LoVo (cell line): Measurements from ENCODE around the gene SSC5D.
"Not testable (repeated sequence)": the region's sequence is repeated elsewhere in the genome, so short reads cannot be mapped to it uniquely, and the experiment has no call there.

Experiments
- DNase-seq: peaks from one replicate; pipeline ENCODE4 v3.0.0-alpha.2; 2016; ENCODE audit warnings: low spot score

SSC5D gene

GRCh38 chr19:55503502-55504251, 15.4 kb downstream of the SSC5D start:
- peak; percentile 73 for DNase-seq

DNA sequence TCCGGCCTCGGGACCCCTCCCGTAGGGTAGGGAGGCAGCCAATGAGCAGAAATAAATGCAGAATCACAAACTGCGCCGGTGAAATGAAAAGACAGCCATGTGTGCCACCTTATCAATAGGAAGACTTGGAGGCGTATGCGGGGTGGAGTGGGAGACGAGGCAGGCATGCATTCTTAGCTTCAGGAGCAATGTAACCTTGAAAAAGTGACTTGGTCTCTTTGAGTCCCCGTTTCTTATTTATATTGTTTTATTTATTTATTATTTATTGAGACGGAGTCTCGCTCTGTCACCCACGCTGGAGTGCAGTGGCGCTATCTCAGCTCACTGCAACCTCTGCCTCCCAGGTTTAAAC, 16.0 kb downstream of the SSC5D start:
- DNase-seq = no peak

- no peak for DNase-seq
Measured at GRCh38 chr19:55504981-55505380, 16.7 kb downstream of the SSC5D start.

DNA sequence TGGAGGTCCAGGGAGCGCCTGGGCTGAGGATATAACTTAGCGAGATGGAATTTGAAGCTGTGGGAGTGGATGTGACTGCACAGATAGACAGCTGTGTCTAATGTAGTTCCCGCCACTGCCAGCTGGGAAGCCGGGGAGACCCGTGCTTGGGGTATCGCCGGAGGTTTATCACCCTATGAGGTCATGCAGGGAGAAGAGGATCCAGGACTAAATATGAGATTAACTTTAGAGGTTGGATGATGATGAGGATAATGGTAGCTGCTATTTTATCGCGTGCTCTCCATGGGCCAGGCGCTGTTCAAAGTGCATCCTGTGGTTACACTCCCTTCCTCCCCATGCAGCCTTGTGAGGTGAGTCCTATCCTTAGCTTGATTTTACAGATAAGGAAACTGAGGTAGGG, 19.9 kb downstream of the SSC5D start:
- DNase-seq = no peak

- DNase-seq = peak; percentile 94
Measured at GRCh38 chr19:55516878-55517620, 28.8 kb downstream of the SSC5D start.

GRCh38 chr19:55519451-55520311, 31.4 kb downstream of the SSC5D start:
- peak; percentile 11 for DNase-seq

GRCh38 chr19:55520691-55521292, 32.6 kb downstream of the SSC5D start:
- DNase-seq = no peak

DNA sequence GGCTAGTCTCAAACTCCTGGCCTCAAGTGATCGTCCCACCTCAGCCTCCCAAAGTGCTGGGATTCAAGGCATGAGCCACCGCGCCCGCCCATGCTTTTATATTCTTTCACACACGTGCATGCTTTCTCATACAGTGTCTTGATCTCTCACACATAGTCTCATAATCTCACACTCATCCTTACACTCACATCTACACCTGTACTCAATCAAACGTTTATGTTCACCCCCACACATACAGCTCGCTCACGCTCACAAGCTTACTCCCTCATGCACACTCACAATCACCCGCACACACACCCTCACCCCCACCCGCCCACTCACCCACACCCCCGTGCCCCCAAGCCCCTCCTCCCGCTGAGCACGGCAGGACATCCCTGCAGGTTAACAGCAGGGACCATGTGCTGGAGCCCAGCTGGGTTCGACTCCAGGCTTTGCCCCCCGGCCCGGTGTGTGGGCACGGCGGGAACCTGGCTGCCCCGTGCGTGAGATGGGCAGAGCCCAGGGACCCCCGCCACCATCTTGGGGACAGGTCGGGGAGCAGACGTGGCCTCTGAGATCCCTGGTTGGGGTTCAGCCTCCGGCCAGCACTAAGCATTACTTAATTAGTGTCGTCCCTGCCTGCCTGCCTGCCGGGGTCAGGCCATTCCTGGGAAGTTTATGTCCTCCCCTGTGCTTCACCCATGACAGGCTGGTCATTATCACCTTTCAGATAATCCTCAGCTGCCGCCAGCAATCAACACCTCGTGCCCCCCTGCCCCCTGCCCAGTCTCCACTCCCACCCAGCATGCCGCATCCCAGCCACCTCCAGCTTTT, 37.3 kb downstream of the SSC5D start:
- DNase-seq = no peak

- DNase-seq = peak; percentile 51
Measured at GRCh38 chr19:55526216-55527196, 38.3 kb downstream of the SSC5D start.

DNA sequence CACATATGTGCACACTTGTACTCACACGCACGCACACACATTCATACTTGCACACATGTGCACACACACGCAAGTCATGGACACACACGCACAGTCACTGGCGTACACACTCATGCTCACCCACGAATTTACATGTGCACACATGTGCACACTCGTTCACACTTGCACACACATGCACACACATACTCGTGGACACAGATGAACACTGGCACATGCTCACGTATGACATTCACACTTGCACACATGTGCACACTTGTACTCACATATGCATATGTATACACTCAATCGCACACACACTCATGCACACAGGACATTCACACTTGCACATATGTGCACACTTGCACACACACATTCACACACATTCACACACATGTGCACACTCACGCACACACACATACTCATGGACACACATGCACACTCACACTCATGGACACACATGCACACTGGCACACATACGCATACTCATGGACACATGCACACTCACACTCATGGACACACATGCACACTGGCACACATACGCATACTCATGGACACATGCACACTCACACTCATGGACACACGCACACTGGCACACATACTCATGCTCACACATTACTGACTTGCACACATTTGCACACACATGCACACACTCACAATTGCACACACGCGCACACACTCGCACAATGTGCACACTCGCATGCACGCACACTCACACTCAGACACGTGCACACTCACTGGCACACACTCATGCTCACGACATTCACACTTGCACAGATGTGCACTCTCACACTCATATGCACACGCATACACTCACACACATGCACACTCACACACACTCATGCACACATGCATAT, 39.2 kb downstream of the SSC5D start:
- DNase-seq = no peak

DNA sequence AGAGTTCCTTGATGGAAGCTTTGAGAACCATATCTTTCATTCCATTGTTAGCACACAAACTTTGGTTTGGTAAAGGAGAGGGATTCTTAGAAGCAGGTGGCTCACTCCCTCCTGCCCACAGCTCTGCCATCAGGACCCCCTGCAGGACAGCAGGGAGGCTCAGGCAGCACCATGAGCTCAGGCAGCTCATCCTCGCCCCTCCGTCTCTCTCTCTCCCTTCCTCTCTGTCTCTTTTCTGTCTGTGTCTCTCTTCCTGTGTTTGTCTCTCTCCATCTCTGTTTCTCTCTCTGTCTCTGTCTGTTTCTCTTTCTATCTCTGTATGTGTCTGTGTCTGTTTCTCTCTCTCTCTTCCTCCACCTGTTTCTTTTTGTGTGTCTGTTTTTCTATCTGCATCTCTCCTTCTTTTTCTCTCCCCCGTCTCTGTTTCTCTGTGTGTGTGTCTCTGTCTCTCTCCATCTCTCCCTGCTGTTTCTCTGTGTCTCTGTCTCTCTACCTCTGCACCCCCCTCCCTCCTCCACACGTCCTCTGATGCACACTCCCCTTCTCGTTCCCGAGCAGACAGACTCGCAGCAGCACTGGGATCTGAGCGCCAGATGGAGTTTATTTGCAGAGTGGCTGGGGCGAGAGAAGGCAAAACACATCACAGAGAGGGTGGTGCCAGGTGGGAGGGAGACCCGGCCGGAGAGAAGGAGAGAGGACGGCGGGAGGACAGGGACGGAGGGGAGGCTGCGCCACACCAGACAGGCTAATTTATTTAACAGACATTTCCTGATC, 40.0 kb downstream of the SSC5D start:
- DNase-seq = no peak

DNA sequence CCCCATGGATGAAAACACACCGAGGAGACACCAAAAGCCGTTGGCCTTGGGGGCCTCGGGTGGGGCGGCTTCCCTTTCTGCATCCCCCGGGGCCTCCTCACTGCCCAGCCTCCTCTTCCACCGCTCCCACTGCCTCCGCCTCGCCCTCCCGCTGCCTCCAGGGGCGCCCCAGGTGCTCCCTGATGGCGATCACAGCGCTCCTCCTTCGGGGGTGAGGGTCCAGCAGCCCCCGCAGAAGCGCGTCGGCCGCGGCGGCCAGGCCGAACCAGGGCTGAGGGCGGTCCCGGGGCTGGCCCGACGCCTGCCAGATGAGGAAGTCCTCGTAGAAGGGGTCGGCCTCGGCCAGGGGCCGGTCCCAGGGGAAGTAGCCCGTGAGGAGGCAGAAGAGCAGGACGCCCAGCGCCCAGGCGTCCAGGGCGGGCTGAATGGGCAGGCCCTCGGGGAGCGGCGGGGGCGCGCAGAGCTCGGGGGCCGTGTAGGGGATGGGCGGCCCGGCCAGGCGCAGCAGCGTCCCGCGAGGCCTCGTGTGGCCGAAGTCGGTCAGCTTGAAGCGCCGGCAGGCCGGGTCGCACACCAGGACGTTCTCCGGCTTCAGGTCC, 41.5 kb downstream of the SSC5D start:
- DNase-seq = no peak

DNA sequence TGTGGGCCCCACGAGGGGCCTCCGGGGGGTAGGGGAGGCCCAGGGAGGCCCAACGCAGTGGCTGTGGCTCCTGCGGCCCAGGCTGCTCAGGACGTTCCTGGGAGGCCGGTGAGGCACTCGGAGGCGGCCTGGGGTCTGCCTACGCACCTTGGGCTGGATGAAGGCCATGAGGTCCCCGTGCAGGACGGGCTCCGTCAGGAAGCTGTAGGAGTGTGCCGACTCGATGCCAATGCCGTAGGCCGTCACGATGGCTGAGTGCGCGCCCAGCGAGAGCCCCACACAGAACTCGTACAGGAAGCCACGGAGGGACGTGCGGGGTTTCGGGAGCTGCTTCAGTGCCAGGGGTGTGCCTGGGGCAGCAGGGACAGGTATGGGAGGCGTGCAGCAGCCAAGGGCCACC, 42.8 kb downstream of the SSC5D start:
- DNase-seq = no peak

DNA sequence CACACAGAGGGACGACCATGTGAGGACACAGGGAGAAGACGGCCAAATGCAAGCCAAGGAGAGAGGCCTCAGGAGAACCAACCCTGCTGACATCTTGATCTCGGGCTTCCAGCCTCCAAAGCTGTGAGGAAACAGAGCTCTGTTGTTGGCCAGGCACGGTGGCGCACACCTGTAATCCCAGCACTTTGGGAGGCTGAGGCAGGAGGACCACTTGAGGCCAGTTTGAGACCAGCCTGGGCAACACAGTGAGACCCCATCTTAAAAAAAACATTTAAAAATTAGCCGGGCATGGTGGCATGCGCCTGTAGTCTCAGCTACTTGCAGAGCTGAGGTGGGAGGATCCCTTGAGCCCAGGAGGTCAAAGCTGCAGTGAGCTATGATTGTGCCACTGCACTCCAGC, 46.0 kb downstream of the SSC5D start:
- not testable (repeated sequence) for DNase-seq

GRCh38 chr19:55535173-55535964, 47.1 kb downstream of the SSC5D start:
- DNase-seq = no peak

GRCh38 chr19:55535965-55536350, 47.7 kb downstream of the SSC5D start:
- DNase-seq = no peak

DNA sequence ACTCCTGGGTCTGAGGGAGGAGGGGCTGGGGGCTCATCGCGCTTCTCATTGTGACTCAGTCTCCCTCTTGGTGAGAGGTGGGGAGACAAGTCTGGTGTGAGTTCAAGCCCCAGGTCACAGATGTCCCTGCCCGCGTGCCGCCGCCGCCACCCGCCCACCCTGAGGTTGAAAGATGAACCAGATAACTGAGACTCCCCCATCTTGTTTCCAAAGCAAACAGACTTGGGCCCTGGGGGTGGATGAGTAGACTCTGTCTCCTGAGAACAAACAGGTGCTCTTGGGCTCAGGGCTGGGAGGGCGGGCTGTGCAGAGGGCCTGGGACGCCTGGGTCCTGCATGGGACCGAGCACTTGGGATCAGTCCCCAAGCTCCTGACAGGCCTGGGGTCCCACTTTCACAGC, 48.1 kb downstream of the SSC5D start:
- no peak for DNase-seq
